OCI-M1 (cell line): Measurements from ENCODE around the gene NPDC1.

Source experiments
- DNase-seq: peaks from one replicate; lab custom pipeline; 2025; lab: John Stamatoyannopoulos, UW

Gene NPDC1

GRCh38 chr9:137026384-137026783 lies 19.6 kb downstream of the NPDC1 start:
- DNase-seq, result no peak

DNA sequence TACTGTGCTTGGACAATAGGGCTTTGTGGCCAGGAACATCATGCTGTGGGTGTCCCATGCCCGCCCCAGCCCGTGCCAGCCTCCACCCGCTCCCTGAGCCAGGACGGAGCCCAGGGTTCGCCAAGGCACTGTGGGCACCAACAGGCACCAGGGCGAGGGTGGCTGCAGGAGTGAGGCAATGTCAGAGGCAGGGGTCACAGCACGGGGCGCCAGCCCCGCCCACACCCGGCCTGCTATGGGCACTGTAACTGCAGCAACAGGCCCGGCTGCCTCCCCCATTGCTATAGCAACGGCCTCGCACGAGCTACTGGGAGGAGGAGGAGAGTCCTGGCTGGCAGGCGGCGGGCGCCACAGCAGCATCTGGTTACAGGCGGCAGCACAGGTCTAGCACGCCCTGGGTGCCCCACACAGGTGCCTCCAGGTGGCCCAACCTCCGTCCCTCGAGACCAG lies 20.4 kb downstream of the NPDC1 start:
- DNase-seq, result no peak

GRCh38 chr9:137023583-137023991 lies 22.4 kb downstream of the NPDC1 start:
- no peak for DNase-seq

- DNase-seq, result no peak
These were observed 22.8 kb downstream of the NPDC1 start for GRCh38 chr9:137023157-137023556.

GRCh38 chr9:137022662-137023008 lies 23.3 kb downstream of the NPDC1 start:
- no peak for DNase-seq

DNA sequence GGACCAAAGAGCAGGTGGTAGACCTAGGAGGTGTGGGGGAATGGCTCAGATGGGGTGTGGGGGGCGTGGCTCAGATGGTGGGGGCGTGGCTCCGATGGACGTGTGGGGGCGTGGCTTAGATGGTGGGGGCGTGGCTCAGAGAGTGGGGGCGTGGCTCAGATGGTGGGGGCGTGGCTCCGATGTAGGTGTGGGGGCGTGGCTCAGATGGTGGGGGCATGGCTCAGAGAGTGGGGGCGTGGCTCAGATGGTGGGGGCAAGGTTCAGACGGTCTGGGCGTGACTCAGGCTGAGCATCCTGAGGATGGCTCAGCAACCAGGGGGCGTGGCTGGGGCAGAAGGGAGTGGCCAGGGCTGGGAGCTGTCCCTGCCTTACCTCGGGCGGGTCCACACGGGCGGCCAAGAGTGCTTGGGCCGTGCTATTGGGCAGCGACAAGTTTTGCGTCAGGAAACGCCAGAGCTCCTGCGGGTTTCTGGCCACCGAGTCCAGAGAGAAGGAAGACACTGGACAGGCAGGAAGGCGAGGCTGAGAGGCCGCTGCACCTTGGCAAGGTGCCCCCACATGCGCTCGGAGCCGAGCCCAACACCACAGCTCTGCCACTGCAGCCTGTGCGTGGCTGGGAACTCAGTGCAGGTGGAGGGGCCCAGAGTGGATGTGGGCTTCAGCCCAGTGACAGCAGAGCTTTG lies 23.9 kb downstream of the NPDC1 start:
- peak; percentile 82 for DNase-seq

DNA sequence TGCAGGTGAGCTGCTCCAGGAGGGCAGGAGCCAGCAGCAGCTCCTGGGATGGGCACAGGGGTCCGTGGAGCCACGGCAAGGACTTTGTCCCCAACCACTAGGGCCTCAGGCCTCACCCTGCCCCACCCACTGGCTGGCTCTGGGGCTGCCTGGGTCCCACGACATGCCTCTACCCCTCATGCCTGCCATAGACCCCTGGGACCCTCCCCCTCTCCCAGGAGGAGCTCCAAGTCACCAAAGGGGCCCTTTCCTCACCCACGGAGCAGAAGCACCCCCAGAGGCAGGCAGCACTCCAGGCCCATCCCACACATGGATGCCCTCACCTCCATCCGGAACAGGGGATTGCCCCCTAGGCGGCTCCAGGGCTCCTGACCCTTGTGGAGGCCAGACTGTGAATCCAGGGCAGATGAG lies 24.4 kb downstream of the NPDC1 start:
- no peak for DNase-seq

DNA sequence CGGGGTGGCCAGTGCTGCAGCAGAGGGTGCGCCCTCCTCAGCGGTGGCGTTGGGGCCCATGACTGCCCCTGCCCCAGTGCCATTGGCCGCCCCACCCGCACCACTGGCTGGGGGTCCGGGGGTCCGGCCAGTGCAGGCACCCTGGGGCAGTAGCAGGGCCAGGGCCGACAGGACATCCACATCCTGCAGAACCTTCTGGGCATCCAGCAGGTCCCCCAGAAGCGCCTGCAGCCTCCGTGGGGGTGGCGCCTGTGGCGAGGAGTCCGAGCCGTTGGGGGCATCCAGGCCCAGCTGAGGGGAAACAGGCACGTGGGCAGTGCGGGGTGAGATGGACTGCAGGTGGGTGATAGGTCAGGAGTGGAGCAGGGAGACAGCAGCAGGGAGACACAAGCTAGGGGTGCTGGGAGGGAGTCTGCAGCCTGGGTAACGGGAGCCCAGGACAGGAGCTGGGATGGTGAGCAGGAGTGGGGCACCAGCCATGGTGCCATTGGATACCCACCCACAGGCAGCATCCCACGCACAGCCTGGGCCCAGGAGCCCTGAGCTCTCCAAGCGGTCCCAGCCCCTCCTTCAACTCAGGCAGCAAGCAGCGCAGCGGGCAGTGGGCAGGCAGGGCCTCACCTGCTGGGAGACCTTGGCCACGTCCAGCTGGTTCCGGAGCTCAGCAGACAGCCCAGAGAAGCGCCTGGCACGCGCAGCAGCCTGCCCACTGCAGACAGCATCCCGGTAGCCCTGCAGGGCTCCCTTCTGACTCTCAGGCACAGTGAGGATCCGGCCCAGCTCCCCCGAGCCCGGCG lies 25.0 kb downstream of the NPDC1 start:
- DNase-seq, result no peak

DNA sequence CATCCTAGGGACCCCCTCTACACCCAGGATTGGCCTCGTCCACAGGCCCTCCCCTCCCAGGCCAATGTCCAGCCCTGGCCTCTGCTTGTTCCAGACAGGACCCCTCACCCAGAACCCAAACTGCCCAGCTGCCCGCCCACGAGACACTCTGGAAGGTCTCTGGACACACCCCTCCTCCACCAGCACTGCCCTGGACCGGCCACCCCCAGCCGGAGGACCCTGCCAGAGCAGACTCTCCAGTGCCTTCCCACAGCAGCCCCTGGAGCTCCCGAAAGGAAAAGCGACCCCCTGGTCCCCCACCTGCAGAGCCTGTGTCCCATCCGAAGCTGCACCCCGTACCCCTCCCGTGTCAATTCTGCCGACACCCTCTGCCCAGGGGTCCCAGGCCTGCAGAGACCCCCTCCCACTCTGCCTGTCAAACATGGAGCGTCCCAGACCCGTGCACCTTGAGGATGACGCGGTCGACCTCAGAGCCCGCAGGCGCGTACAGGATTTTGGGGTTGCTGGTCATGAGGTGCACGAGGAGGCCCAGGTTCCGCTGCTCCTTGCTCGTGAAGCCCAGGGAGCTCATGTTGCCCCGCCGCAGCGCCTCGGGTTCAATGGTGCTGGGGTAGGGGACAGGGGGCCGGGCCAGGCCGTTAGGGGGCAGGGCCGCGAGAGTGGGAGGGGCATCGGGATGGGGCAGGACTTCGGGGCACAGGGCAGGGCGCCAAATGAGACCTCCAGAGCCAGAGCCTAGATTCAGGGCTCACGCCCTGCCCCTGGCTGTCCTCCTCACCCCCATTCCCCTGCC lies 25.9 kb downstream of the NPDC1 start:
- DNase-seq, result no peak

DNA sequence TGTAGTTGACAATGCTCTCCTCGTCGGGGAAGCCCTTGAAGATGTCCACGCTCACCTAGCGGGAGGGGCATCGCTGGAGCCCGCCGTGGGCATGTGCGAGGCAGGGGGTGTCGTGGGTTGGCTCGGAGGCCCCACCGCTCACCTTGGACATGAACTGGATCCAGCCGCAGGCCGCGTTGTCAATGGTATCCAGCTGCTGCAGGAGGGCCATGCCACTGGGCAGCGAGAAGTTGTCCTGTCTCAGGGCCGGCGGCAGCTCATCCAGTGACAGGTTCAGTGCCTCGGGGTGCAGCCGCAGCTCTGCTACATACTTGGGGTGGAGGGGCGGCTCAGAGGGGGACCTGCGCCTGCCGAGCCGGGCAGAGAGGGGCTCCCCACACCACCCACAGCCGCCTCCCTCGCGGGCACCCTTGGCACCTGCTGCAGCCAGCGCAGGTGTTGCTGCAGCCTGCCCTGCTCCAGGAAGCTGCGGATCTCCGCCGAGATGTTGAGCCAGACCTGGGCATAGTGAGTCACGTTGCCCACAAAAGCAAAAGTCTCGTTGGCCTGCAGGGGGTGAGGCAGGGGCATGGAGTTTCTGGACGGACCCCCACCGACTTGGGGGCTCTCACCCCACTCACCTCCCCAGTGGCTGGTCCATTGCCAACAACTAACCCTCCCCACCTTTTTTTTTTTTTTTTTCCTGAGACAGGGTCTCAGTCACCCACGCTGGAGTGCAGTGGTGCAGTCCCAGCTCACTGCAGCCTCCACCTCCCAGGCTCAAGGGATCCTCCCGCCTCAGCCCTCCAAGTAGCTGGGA lies 27.0 kb downstream of the NPDC1 start:
- no peak for DNase-seq

GRCh38 chr9:137017791-137018497 lies 28.0 kb downstream of the NPDC1 start:
- DNase-seq, result no peak

GRCh38 chr9:137017071-137017470 lies 28.9 kb downstream of the NPDC1 start:
- DNase-seq, result no peak

GRCh38 chr9:137016436-137016835 lies 29.5 kb downstream of the NPDC1 start:
- DNase-seq, result no peak

DNA sequence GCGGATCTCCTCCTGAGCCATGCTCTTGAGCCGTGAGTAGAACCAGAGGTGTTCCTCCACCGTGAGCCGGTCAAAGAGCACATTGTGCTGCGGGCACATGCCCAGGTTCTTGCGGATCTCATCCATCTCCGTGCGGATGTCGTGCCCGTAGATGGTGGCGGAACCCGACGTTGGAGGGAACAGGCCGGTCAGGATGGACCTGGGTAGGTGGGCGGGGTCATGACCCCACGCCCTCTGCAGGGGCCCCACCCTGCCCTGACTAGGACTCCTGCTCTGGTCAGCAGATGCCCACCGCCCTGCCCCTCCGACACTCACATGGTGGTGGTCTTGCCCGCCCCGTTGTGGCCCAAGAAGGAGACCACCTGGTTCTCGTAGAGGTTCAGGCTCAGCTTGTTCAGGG lies 30.0 kb downstream of the NPDC1 start:
- no peak for DNase-seq

GRCh38 chr9:137015540-137015930 lies 30.4 kb downstream of the NPDC1 start:
- DNase-seq, result no peak

DNA sequence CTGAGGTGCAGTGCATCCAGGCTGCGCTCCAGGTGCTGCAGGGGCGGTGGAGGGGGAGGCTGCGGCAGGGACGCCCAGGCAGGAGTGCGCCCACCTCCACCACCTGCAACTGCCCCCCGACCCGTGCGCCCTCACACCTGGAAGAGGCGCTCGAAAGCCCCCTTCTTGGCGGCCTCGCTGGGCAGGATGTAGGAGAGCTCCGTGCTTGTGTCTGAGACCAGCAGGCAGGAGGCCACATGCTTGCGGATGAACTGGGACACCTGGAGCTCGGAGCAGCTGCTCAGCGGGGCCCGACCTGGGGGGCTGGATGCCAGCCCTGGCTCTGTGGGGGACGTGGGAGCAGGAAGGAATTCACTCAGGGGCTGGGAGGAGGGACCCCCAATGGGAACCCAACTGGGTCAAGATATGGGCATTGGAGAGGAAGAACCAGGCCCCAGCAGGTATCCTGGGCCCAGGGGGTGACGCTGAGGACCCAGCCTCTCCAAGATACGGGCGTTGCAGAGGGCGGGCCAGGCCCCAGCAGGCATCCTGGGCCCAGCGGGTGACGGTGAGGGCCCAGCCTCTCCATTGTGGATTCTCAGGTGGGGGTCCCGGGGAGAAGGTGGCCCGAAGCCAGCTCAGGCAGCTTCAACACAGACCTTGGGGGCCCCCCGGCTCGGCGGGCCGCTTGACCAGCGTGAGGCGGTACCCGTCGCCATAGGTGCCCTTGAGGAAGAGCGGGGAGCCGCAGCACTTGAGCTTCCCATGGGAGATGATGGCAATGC lies 31.0 kb downstream of the NPDC1 start:
- DNase-seq, result no peak

GRCh38 chr9:137014166-137014565 lies 31.8 kb downstream of the NPDC1 start:
- DNase-seq, result no peak

- no peak for DNase-seq
These were observed 32.4 kb downstream of the NPDC1 start for GRCh38 chr9:137013571-137013940.

DNA sequence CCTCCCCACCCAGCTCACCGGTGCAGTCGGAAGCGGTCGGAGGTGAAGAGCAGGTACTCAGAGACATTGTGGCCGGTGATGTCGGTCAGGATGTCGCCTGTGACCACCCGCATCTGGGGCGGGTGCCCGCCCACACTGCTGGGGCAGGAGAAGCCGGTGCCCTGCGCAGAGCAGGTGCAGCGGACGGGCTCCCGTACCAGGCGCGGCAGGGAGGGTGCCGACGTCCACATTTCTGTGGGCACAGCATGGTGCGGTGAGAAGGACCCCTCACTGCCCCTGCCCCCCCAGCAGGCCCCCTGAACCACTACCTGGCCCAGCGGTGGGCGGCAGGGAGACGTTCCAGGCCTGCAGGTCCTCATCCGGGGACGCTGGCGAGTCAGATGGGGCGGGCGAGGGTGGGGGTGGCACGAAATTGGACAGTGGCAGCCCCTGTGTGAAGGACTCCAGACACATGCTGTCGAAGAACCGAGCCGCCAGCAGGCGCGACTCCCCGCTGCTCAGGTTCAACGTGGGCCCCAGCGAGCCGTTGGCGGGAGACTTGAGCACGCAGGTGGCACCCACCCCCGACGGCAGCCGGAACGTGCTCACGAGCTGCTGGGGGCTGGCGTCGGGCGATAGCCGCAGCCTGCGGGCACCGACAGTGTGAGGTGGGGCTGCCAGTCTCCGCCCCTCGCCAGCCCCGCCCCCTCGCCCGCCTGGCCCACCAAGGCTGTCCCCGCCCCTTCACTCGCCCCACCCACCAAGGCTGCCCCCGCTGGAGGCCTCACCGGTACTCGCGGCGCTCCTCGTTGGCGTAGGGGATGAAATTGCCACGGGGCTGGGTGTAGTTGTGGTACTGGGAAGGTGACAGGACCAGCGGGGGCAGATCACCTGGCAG lies 33.0 kb downstream of the NPDC1 start:
- no peak for DNase-seq
